Endothelial cell of umbilical vein (primary cell): Measurements from ENCODE around the gene REM2. TPM values are rescaled to one million over a fixed set of nuclear protein-coding genes. Genes with fewer than 3 reads are reported as not detected.
A peak's percentile ranks its signal among the peaks of the same experiment; 100 is the strongest.
"Not testable (repeated sequence)": the region's sequence is repeated elsewhere in the genome, so short reads cannot be mapped to it uniquely, and the experiment has no call there.

Source experiments
- BruUV-seq: library from RNA; stranded (reverse); fragments of 400-500 nt; replicated peaks from 2 replicates; lab custom pipeline; 2021; lab: Mats Ljungman, UMichigan
- CTCF ChIA-PET: fragments of 300-600, 350-600 bp; sonication (Branson Sonifier 250); formaldehyde crosslinking; loops from one replicate; lab custom pipeline; 2021; ENCODE audit warnings: antibody characterized with exemption, inconsistent platforms; lab: Charles Lee
- POLR2A ChIA-PET: fragments of 300-600, 350-600 bp; sonication (Branson Sonifier 250); formaldehyde crosslinking; loops from one replicate; lab custom pipeline; 2021; ENCODE audit warnings: antibody characterized with exemption, inconsistent platforms; lab: Charles Lee
- DNase-seq: peaks from one replicate; pipeline ENCODE4 v3.0.0-alpha.2; 2011; ENCODE audit warnings: low read depth, low spot score
- FAIRE-seq: peaks from 2 replicates; lab custom pipeline; 2011; peaks lifted over from hg19 to GRCh38; lab: Jason Lieb, UNC
- H2AFZ ChIP-seq: 2 replicates; pipeline ENCODE4 v1.6.0; 2012; ENCODE audit warnings: low read depth, low read length, control low read depth, inconsistent platforms
- H3K27ac ChIP-seq: 2 replicates; pipeline ENCODE4 v1.5.1; 2011; ENCODE audit warnings: low read depth, mild to moderate bottlenecking, control low read depth, low read length, moderate library complexity; ENCODE audit not compliant: insufficient read depth
- H3K27me3 ChIP-seq, 2 experiments: 2 replicates each; pipeline versions ENCODE4 v1.6.0 to v1.6.1; 2011; ENCODE audit warnings: low read length in 2 of 2, mixed read lengths in 1 of 2; ENCODE audit not compliant: control insufficient read depth in 2 of 2, insufficient read depth in 2 of 2
- H3K36me3 ChIP-seq, 2 experiments: 2 replicates in 1 of 2; 3 replicates in 1 of 2; pipeline ENCODE4 v1.5.1; 2011; ENCODE audit warnings: low read length in 2 of 2, mild to moderate bottlenecking in 1 of 2, moderate library complexity in 1 of 2; ENCODE audit not compliant: control insufficient read depth in 2 of 2, insufficient read depth in 2 of 2; ENCODE audit errors: extremely low read depth in 1 of 2
- H3K4me1 ChIP-seq: 3 replicates; pipeline ENCODE4 v1.5.1; 2011; ENCODE audit warnings: mild to moderate bottlenecking, low read length; ENCODE audit not compliant: control insufficient read depth, insufficient read depth; ENCODE audit errors: extremely low read depth
- H3K4me2 ChIP-seq: 2 replicates; pipeline ENCODE4 v1.6.1; 2011; ENCODE audit warnings: low read length, control low read depth, mixed read lengths; ENCODE audit not compliant: insufficient read depth
- H3K4me3 ChIP-seq, 3 experiments: fragments of 200-600 bp in 1 of 3; sonication (generic), shearing (Covaris generic) in 1 of 3; replicated peaks in 1 of 3; 2 replicates each; pipeline ENCODE4 v1.5.1; 2011 to 2016; ENCODE audit warnings: control low read depth in 3 of 3, low read length in 3 of 3, mild to moderate bottlenecking in 2 of 3, inconsistent platforms in 1 of 3, low read depth in 1 of 3, moderate library complexity in 1 of 3; ENCODE audit not compliant: insufficient read depth in 1 of 3
- H3K79me2 ChIP-seq: 2 replicates; pipeline ENCODE4 v1.6.0; 2012; ENCODE audit warnings: low read length, inconsistent platforms; ENCODE audit not compliant: control insufficient read depth, insufficient read depth
- H3K9ac ChIP-seq: replicated peaks from 2 replicates; pipeline ENCODE3; 2011; ENCODE audit warnings: low read length, control low read depth; ENCODE audit not compliant: insufficient read depth; ENCODE audit errors: extremely low read depth
- H3K9me1 ChIP-seq: replicated peaks from 3 replicates; pipeline ENCODE4 v1.6.0; 2011; ENCODE audit warnings: mild to moderate bottlenecking, low read length; ENCODE audit not compliant: control insufficient read depth, insufficient read depth; ENCODE audit errors: extremely low read depth
- H3K9me3 ChIP-seq: replicated peaks from 2 replicates; pipeline ENCODE4 v1.5.1; 2012; ENCODE audit warnings: low read length, inconsistent platforms; ENCODE audit not compliant: control insufficient read depth, insufficient read depth
- H4K20me1 ChIP-seq: replicated peaks from 2 replicates; pipeline ENCODE3; 2011; ENCODE audit warnings: mild to moderate bottlenecking, low read length; ENCODE audit not compliant: control insufficient read depth, insufficient read depth; ENCODE audit errors: extremely low read depth
- CTCF ChIP-seq, 2 donors: IDR thresholded peaks; 1 replicate in 1 of 2; 2 replicates in 1 of 2; pipeline ENCODE4 v1.5.1; 2011; ENCODE audit warnings: low read length in 2 of 2, mild to moderate bottlenecking in 2 of 2, moderate library complexity in 2 of 2, control low read depth in 1 of 2, inconsistent platforms in 1 of 2, low read depth in 1 of 2; ENCODE audit not compliant: insufficient read depth in 1 of 2; ENCODE audit errors: extremely low read depth in 1 of 2
- EZH2 ChIP-seq: IDR thresholded peaks from 2 replicates; pipeline ENCODE4 v1.6.1; 2012; ENCODE audit warnings: borderline replicate concordance, low read depth, mild to moderate bottlenecking, moderate library complexity, low read length, inconsistent platforms; ENCODE audit not compliant: severe bottlenecking
- FOS ChIP-seq: IDR thresholded peaks from 2 replicates; pipeline ENCODE4 v1.6.1; 2011; ENCODE audit warnings: mild to moderate bottlenecking, low read length, moderate library complexity, borderline replicate concordance; ENCODE audit not compliant: insufficient read depth
- GATA2 ChIP-seq: IDR thresholded peaks from 2 replicates; pipeline ENCODE4 v1.7.0; 2011; ENCODE audit warnings: low read depth, mild to moderate bottlenecking, moderate library complexity, mixed read lengths, low read length; ENCODE audit not compliant: insufficient read length, insufficient read depth
- JUN ChIP-seq: IDR thresholded peaks from 2 replicates; pipeline ENCODE4 v1.6.1; 2011; ENCODE audit warnings: borderline replicate concordance, low read depth; ENCODE audit not compliant: insufficient read length, insufficient read depth
- MYC ChIP-seq: IDR thresholded peaks from one replicate; pipeline ENCODE4 v1.6.1; 2011; ENCODE audit warnings: mild to moderate bottlenecking, low read depth, low read length
- POLR2A ChIP-seq: IDR thresholded peaks from 2 replicates; pipeline ENCODE4 v1.6.1; 2012; ENCODE audit warnings: low read depth, mild to moderate bottlenecking, control low read depth, low read length
- POLR2AphosphoS5 ChIP-seq: IDR thresholded peaks from 2 replicates; pipeline ENCODE4 v1.6.1; 2012; ENCODE audit warnings: low read depth, mild to moderate bottlenecking, control low read depth, low read length, moderate library complexity; ENCODE audit not compliant: insufficient read depth
- dilution Hi-C: fragments of 300-500 bp; cut with MboI; formaldehyde crosslinking; loops from one replicate; pipeline ENCODE4 v1.15.0; 2019; ENCODE audit warnings: low sequenced_read_pairs; ENCODE audit not compliant: extremely low pct_ligation_motif_present
- intact Hi-C: fragments of 100-400 bp; cut with micrococcal nuclease; formaldehyde crosslinking; loops from one replicate; pipeline ENCODE4 v1.10.0; 2022
- polyA plus RNA-seq, 4 experiments: library from polyadenylated mRNA; depleted of rRNA in 3 of 4; stranded (reverse) in 3 of 4; unstranded in 1 of 4; fragments of >200 nt; gene quantifications; 2 replicates each; pipeline versions ENCODE4 v1.2.1 to v1.2.3, GENCODE V29; 2011 to 2012; ENCODE audit warnings: missing spikeins in 1 of 4
- total RNA-seq: library from RNA; stranded (reverse); gene quantifications from 2 replicates; pipeline ENCODE4 v1.2.3, GENCODE V29; 2021
- TF ChIP-seq, protein P1 (sequence below): IDR thresholded peaks from 2 replicates; pipeline ENCODE4 v1.6.1; 2011; ENCODE audit not compliant: insufficient read depth, insufficient read length

REM2 gene
- total and polyA plus RNA-seq, 2 donors (not counting 3 experiments of a cell fraction or from before 2014, with no cell fraction given), result 0.33 TPM; not detected in 1

- DNase-seq (peak; percentile 92), FAIRE-seq (peak; percentile 99)
- BruUV-seq, result TSS peak; percentile 62
- peaks cover 65% of the 10 kb centered on the region for H3K4me1 ChIP-seq
- peaks cover 4 to 7% of the 10 kb centered on the region in 2 experiments for H3K36me3 ChIP-seq
- no peak overlapping the region for H3K4me3 ChIP-seq
- H3K27me3 ChIP-seq, result no peaks in the 10 kb centered on the region
- H3K9me3 ChIP-seq, result no peaks in the 10 kb centered on the region
- no peak overlapping the region for H2AFZ ChIP-seq
- intact Hi-C loops, result loop anchor here (1.0 to 10.0 kb wide), 4 partner anchors 15 to 376 kb away; partner anchors contain the start of gene MMP14
- TF ChIP-seq CTCF (IDR thresholded peaks at IDR 0.05; ENCODE audit: extremely low read depth in 1 of 2, insufficient read depth in 1 of 2, low read depth in 1 of 2, low read length in 2 of 2) (no peak), EZH2 (no peak), GATA2 (peak; percentile 68), POLR2AphosphoS5 (peak; percentile 92), FOS (peak; percentile 96), JUN (peak; percentile 68), POLR2A (peak; percentile 72), MYC (no peak)
- TF ChIP-seq, protein P1, sequence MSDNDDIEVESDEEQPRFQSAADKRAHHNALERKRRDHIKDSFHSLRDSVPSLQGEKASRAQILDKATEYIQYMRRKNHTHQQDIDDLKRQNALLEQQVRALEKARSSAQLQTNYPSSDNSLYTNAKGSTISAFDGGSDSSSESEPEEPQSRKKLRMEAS, result no peak
- dilution Hi-C loops, result no loop called here
- no peaks in the 10 kb centered on the region for H3K9me1 ChIP-seq
- H3K9ac ChIP-seq, result peak overlapping the region; percentile 84
- no peaks in the 10 kb centered on the region for H4K20me1 ChIP-seq
- H3K27ac ChIP-seq, result peak overlapping the region; percentile 98
- ChIA-PET POLR2A (interaction anchor here (1.2 to 1.7 kb wide), 3 partner anchors 10 to 28 kb away, joined by 5 to 15 read pairs (median 9); no protein-coding TSS in a partner anchor), CTCF (interaction anchor here (0.7 to 10.2 kb wide), 24 partner anchors 15 to 462 kb away, joined by 3 to 313 read pairs (median 4); partner anchors contain the start of genes ABHD4, DAD1, LRP10 and MMP14)
- peaks cover 4% of the 10 kb centered on the region for H3K79me2 ChIP-seq
- H3K4me2 ChIP-seq, result peak overlapping the region; percentile 46
Observed at GRCh38 chr14:22850944-22851764, 31.9 kb upstream of the REM2 start.

DNA sequence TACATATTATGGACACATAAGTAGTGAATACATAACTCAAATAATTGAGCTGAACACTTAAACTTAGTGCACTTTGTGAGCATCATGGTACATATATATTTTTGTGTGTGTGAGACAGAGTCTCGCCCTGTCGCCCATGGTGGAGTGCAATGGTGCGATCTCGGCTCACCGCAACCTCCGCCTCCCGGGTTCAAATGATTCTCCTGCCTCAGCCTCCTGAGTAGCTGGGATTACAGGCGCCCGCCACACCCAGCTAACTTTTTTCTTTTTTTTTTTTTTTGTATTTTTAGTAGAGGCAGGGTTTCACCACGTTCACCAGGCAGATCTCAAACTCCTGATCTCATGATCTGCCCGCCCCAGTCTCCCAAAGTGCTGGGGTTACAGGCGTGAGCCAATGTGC, 30.8 kb upstream of the REM2 start:
- H3K4me3 ChIP-seq, H3K27me3 ChIP-seq, H4K20me1 ChIP-seq, H2AFZ ChIP-seq, FAIRE-seq, H3K9me3 ChIP-seq, H3K79me2 ChIP-seq, BruUV-seq, H3K9me1 ChIP-seq, DNase-seq, dilution Hi-C loops, H3K36me3 ChIP-seq: not testable (repeated sequence)
- Histone ChIP-seq H3K27ac (peak overlapping the region; percentile 98), H3K4me1 (peaks cover 56% of the 10 kb centered on the region), H3K4me2 (peak overlapping the region; percentile 37), H3K9ac (peak overlapping the region; percentile 84)
- CTCF ChIA-PET, result interaction anchor here (0.7 to 10.2 kb wide), 27 partner anchors 9 to 463 kb away, joined by 3 to 313 read pairs (median 4); partner anchors contain the start of genes DAD1, LRP10, MMP14 and MRPL52
- intact Hi-C loops, result loop anchor here (2.0 to 10.0 kb wide), 2 partner anchors 85 to 377 kb away; partner anchors contain the start of gene OXA1L
- POLR2A ChIA-PET, result interaction anchor here (1.0 to 1.7 kb wide), 2 partner anchors 29 kb away, joined by 5 to 15 read pairs; no protein-coding TSS in a partner anchor
